ENCODE results near the gene JUND.

GRCh38 chr19:18278521-18279265, 2.7 kb downstream of the JUND start:
- TF ChIP-seq POLR2A (IDR thresholded peaks at IDR 0.05) (peak in 1 of 2 donors; percentile 3), CTCF (IDR thresholded peaks at IDR 0.05) (peak in 2 of 4 experiments; percentile 14 to 19), POLR2AphosphoS5 (IDR thresholded peaks at IDR 0.05) (peak; percentile 39)

All from gastroesophageal sphincter (tissue), 3 donors.